NT2/D1 (cell line): ENCODE results near the gene CDC26.

Experiments used
- DNase-seq: peaks from one replicate; pipeline ENCODE4 v3.0.0-alpha.2; 2011; ENCODE audit warnings: low read depth, low spot score
- H3K27me3 ChIP-seq: 2 replicates; pipeline ENCODE4 v1.6.0; 2011; ENCODE audit warnings: mild to moderate bottlenecking; ENCODE audit not compliant: insufficient read length, insufficient read depth
- H3K36me3 ChIP-seq: 2 replicates; pipeline ENCODE4 v1.6.1; 2011; ENCODE audit warnings: mild to moderate bottlenecking, low read length, mixed read lengths; ENCODE audit not compliant: insufficient read depth, insufficient read length
- H3K4me1 ChIP-seq: 2 replicates; pipeline ENCODE4 v1.5.1; 2011; ENCODE audit not compliant: insufficient read depth, insufficient read length
- H3K4me3 ChIP-seq: 2 replicates; pipeline ENCODE4 v1.5.1; 2011; ENCODE audit warnings: low read depth; ENCODE audit not compliant: insufficient read length
- H3K9ac ChIP-seq: 2 replicates; pipeline ENCODE4 v1.6.0; 2011; ENCODE audit warnings: low read depth; ENCODE audit not compliant: insufficient read length
- H3K9me3 ChIP-seq: 2 replicates; pipeline ENCODE4 v1.5.1; 2011; ENCODE audit warnings: mild to moderate bottlenecking, low read length; ENCODE audit not compliant: insufficient read depth
- SUZ12 ChIP-seq: IDR thresholded peaks from 2 replicates; pipeline ENCODE4 v1.6.1; 2011; ENCODE audit not compliant: insufficient read length, insufficient read depth; ENCODE audit errors: extremely low read depth
- YY1 ChIP-seq: IDR thresholded peaks from 2 replicates; pipeline ENCODE4 v1.6.1; 2011; ENCODE audit not compliant: insufficient read length, insufficient read depth
- ZNF274 ChIP-seq: IDR thresholded peaks from 2 replicates; pipeline ENCODE4 v1.6.1; 2011; ENCODE audit warnings: mild to moderate bottlenecking, low read depth, low read length

Gene CDC26

DNA sequence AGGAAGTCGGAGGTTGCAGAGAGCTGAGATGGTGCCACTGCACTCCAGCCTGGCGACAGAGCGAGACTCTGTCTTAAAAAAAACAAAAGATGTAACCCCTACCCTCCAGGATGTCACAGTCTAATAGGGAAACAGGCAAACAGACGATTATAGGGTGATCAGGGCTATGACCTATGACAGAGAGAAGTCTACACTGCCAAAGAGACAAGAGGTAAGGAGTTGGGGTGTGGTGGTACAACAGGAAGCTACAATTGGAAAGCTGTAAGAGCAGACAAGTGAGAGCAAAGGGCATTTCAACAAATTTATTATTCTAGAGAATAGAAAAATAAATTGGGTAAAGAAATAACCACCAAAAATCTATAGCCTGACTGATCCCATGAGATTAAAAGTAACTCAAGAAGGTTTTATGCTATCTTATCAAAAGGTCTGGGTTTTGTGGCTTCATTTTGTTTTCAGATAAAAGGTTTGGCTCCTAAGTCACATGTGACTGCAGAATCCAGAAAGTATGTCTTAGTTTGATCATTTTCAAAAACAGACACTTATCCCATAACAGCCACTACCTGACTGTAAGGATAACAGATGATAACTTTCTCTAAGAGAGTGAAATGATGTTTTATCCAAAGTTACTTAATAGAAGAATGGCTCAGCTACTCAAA, 7.3 kb downstream of the CDC26 start:
- TF ChIP-seq YY1 = no peak
- TF ChIP-seq ZNF274 = no peak
- TF ChIP-seq SUZ12 = no peak
- no peak overlapping the region for H3K9ac ChIP-seq
- H3K27me3 ChIP-seq = no peaks in the 10 kb centered on the region
- H3K4me3 ChIP-seq = no peak overlapping the region
- no peak for DNase-seq
- no peaks in the 10 kb centered on the region for H3K4me1 ChIP-seq
- peaks cover 63% of the 10 kb centered on the region for H3K36me3 ChIP-seq
- no peaks in the 10 kb centered on the region for H3K9me3 ChIP-seq

DNA sequence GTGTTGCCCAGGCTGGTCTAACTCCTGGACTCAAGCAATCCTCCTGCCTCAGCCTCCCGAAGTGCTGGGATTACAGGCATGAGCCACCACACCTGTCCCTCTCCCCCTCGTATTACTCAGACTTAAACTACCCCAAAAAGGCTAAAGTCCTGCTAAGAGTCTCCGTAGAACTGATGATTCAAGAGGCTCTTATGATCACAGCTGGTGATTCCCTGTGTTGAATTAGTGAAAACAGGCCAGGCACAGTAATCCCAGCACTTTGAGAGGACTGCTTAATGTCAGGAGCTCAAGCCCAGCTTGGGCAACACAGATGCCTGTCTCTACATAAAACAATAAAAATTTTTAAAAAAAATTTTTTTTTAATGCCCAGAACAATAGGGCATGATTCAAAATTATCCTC, 9.2 kb downstream of the CDC26 start:
- no peaks in the 10 kb centered on the region for H3K27me3 ChIP-seq
- DNase-seq = no peak
- no peak for TF ChIP-seq SUZ12
- TF ChIP-seq ZNF274 = no peak
- TF ChIP-seq YY1 = no peak
- H3K4me3 ChIP-seq = no peak overlapping the region
- no peaks in the 10 kb centered on the region for H3K4me1 ChIP-seq
- no peaks in the 10 kb centered on the region for H3K9me3 ChIP-seq
- no peak overlapping the region for H3K9ac ChIP-seq
- peaks cover 48% of the 10 kb centered on the region for H3K36me3 ChIP-seq

GRCh38 chr9:113261917-113262671, 13.3 kb downstream of the CDC26 start:
- no peak for TF ChIP-seq ZNF274
- no peak for TF ChIP-seq YY1
- H3K27me3 ChIP-seq = no peaks in the 10 kb centered on the region

DNA sequence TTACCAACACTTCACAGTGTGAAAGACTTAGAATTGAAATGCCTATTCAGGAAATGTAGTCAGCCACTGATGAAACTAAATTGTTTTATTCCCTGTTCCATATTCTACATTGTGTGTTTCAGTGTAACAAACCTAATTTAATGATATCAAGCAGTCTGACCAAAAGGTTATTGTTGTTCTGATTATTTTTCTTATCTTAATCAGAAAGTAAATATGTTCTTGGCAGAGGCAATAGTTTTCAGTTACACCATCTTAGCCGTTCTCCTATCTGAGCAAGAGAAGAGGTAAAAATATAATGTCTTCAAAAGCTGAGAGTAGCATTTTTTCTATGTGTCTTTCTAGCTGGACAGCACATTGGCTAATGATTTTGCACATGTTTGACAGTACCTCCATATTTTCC, 17.1 kb downstream of the CDC26 start:
- no peaks in the 10 kb centered on the region for H3K4me1 ChIP-seq
- H3K9ac ChIP-seq = no peak overlapping the region
- TF ChIP-seq SUZ12 (no peak), YY1 (no peak), ZNF274 (no peak)
- no peaks in the 10 kb centered on the region for H3K9me3 ChIP-seq
- H3K4me3 ChIP-seq = no peak overlapping the region
- H3K27me3 ChIP-seq = no peaks in the 10 kb centered on the region
- DNase-seq = no peak
- H3K36me3 ChIP-seq = peaks cover 44% of the 10 kb centered on the region

More at GRCh38 chr9:113261917-113262671, 13.3 kb downstream of the CDC26 start:
- Histone ChIP-seq H3K36me3 (peaks cover 43% of the 10 kb centered on the region), H3K9ac (no peak overlapping the region), H3K4me1 (no peaks in the 10 kb centered on the region), H3K4me3 (no peak overlapping the region), H3K9me3 (no peaks in the 10 kb centered on the region)
- no peak for DNase-seq

DNA sequence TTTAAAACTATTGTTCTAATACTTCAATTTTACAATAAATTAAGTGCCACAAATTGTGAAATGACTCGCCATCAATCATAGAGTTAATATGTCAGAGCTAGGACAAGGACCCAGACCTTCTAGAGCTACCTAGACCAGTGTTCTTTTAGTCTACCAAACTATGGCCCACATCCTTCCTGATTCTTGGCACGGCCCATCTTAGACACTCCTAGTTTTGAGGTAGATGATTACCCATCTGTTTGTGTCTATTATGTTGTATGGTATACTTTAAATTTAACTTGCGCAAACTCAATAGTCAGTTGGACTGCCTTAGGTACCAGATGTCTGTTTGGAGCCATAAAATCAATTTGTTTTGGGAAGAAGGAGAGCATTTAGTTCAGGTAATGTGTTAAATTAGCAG, 17.5 kb downstream of the CDC26 start:
- TF ChIP-seq YY1 (no peak), SUZ12 (no peak), ZNF274 (no peak)
- no peak for DNase-seq
- no peaks in the 10 kb centered on the region for H3K4me1 ChIP-seq
- no peak overlapping the region for H3K4me3 ChIP-seq
- H3K9me3 ChIP-seq = no peaks in the 10 kb centered on the region
- H3K36me3 ChIP-seq = peaks cover 44% of the 10 kb centered on the region
- H3K27me3 ChIP-seq = no peaks in the 10 kb centered on the region
- H3K9ac ChIP-seq = no peak overlapping the region

GRCh38 chr9:113255438-113255837, 19.9 kb downstream of the CDC26 start:
- Histone ChIP-seq H3K27me3 (no peaks in the 10 kb centered on the region), H3K9me3 (no peaks in the 10 kb centered on the region), H3K4me3 (no peak overlapping the region), H3K9ac (no peak overlapping the region), H3K36me3 (peaks cover 36% of the 10 kb centered on the region), H3K4me1 (no peaks in the 10 kb centered on the region)
- no peak for TF ChIP-seq SUZ12
- TF ChIP-seq ZNF274 = no peak
- no peak for TF ChIP-seq YY1
- DNase-seq = no peak

DNA sequence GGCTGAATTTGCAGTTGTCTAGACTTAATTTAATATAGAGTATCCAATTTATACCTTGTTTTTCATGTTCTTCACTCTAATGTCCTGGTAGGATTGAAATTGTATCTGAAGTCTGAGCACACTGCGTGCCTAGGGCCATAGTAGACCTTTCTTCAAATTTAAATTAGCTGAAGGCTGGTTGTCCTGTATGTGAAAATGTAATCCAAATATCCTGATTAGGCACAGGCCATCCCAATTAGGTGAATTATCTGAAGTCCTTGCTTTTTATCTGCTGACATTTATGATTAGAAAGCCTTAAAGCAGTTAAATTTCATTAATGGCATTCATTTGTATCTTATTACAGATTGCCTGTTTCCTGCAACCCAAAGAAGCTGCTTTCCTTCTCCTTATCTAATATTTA, 20.4 kb downstream of the CDC26 start:
- H3K9ac ChIP-seq = no peak overlapping the region
- TF ChIP-seq SUZ12 (no peak), ZNF274 (no peak), YY1 (no peak)
- peaks cover 32% of the 10 kb centered on the region for H3K36me3 ChIP-seq
- no peaks in the 10 kb centered on the region for H3K9me3 ChIP-seq
- H3K4me1 ChIP-seq = no peaks in the 10 kb centered on the region
- H3K4me3 ChIP-seq = no peak overlapping the region
- no peak for DNase-seq
- H3K27me3 ChIP-seq = no peaks in the 10 kb centered on the region
